Measurements from ENCODE around the gene TMX1. TPM values are rescaled to one million over a fixed set of nuclear protein-coding genes. Genes with fewer than 3 reads are reported as not detected.

Gene TMX1
- total and polyA plus RNA-seq, 4 donors = 11.6 to 22.8 (median 19.4) TPM

- Histone ChIP-seq H3K27me3 (ENCODE audit: control insufficient read depth in 4 of 4, insufficient read depth in 4 of 4, low read length in 3 of 4) (peaks cover 0 to 3% (median 0%) of the 10 kb centered on the region in 4 donors), H3K36me3 (ENCODE audit: control insufficient read depth in 4 of 4, insufficient read depth in 3 of 4, low read depth in 1 of 4, low read length in 3 of 4) (no peaks in the 10 kb centered on the region), H3K4me1 (ENCODE audit: control insufficient read depth in 4 of 4, insufficient read depth in 4 of 4, low read length in 3 of 4) (no peaks in the 10 kb centered on the region), H3K4me3 (ENCODE audit: low read depth in 1 of 3, low read length in 3 of 3) (no peak overlapping the region), H3K9ac (ENCODE audit: low read depth in 1 of 2, low read length in 2 of 2) (no peak overlapping the region), H3K27ac (ENCODE audit: low read depth in 1 of 2, low read length in 2 of 2) (no peak overlapping the region), H3K9me3 (ENCODE audit: control insufficient read depth in 4 of 4, low read length in 3 of 4) (no peaks in the 10 kb centered on the region)
- no peak for DNase-seq (ENCODE audit: low spot score)
- TF ChIP-seq FOXA1 (IDR thresholded peaks at IDR 0.05) = no peak
- no peak for TF ChIP-seq REST (IDR thresholded peaks at IDR 0.05)
- TF ChIP-seq, protein P1, sequence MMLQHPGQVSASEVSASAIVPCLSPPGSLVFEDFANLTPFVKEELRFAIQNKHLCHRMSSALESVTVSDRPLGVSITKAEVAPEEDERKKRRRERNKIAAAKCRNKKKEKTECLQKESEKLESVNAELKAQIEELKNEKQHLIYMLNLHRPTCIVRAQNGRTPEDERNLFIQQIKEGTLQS (IDR thresholded peaks at IDR 0.05) = no peak
- no peak for TF ChIP-seq MAX (IDR thresholded peaks at IDR 0.05)
These were observed 28.9 kb upstream of the TMX1 start for GRCh38 chr14:51211149-51211548.

DNA sequence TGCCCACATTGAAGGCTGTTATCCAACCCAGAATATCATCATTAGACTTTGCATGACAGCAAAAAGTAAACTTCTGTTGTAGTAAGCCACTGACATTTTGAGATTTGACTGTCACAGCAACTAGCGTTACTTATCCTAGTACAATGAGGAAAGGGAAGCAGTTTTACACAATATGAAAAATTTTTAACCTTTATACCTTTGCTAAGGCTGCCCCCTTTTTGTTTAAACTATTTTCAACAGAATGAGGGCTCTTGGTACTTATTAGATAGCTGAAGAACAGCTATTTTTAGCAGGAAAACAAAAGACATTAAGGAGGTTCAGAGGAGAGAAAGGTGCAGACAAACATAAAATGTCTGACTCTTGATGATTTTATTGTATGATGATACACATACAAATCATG, 23.4 kb upstream of the TMX1 start:
- H3K27ac ChIP-seq (ENCODE audit: low read depth in 1 of 2, low read length in 2 of 2) = no peak overlapping the region
- no peaks in the 10 kb centered on the region for H3K9me3 ChIP-seq (ENCODE audit: control insufficient read depth in 4 of 4, low read length in 3 of 4)
- H3K27me3 ChIP-seq (ENCODE audit: control insufficient read depth in 4 of 4, insufficient read depth in 4 of 4, low read length in 3 of 4) = no peaks in the 10 kb centered on the region
- H3K36me3 ChIP-seq (ENCODE audit: control insufficient read depth in 4 of 4, insufficient read depth in 3 of 4, low read depth in 1 of 4, low read length in 3 of 4) = no peaks in the 10 kb centered on the region
- TF ChIP-seq JUND (IDR thresholded peaks at IDR 0.05) (no peak), YY1 (IDR thresholded peaks at IDR 0.05) (no peak), CTCF (IDR thresholded peaks at IDR 0.05; ENCODE audit: low read depth, low read length, missing input control) (no peak), FOXA1 (IDR thresholded peaks at IDR 0.05) (no peak), REST (IDR thresholded peaks at IDR 0.05) (no peak), HNF4G (IDR thresholded peaks at IDR 0.05) (no peak), TAF1 (conservative IDR thresholded peaks at IDR 0.05) (no peak)
- TF ChIP-seq, protein P1 (IDR thresholded peaks at IDR 0.05) = no peak
- DNase-seq (ENCODE audit: low spot score) = no peak
- no peaks in the 10 kb centered on the region for H3K4me1 ChIP-seq (ENCODE audit: control insufficient read depth in 4 of 4, insufficient read depth in 4 of 4, low read length in 3 of 4)
- no peak overlapping the region for H3K9ac ChIP-seq (ENCODE audit: low read depth in 1 of 2, low read length in 2 of 2)
- H3K4me3 ChIP-seq (ENCODE audit: low read depth in 1 of 3, low read length in 3 of 3) = no peak overlapping the region
- WGBS = 66% methylated on average over 1 of the region's 1 CpG

All from liver (tissue), 9 donors.